ENCODE results near the gene ETV6. TPM values are rescaled to one million over a fixed set of nuclear protein-coding genes. Genes with fewer than 3 reads are reported as not detected.

ETV6 gene
- total RNA-seq, 1 experiment from 2014 or later = 14.1 TPM

DNA sequence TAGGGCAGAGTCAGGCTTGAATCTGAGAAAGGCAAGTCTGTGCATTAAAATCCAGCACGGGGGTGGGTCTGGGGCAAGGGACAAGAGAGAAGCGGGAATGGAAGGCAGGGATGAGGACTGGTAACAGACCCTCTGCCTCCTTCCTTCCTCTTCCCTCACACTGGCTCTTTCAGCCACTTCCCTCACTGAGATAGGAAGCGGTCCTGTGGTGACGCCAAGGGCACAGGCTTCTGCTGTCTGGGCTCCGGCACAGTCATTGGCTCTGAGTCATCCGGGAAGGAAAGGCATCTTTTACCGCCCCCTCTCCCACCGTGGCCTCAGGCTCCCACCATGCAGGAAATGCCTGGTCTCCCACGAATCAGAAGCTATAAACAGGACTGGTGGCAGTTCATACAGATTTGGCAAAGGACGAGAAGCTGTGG lies 70.2 kb downstream of the ETV6 start:
- H3K27me3 ChIP-seq (ENCODE audit: insufficient read depth, low read length) = no peaks in the 10 kb centered on the region
- intact Hi-C loops (cut with micrococcal nuclease) = no loop called here
- no peaks in the 10 kb centered on the region for H4K20me1 ChIP-seq (ENCODE audit: insufficient read depth)
- H2AFZ ChIP-seq (ENCODE audit: low read depth, low read length, poor library complexity, severe bottlenecking) = no peak overlapping the region
- no peaks in the 10 kb centered on the region for H3K36me3 ChIP-seq (ENCODE audit: control insufficient read depth in 1 of 2, insufficient read depth in 2 of 2, low read length in 2 of 2)
- H3K9ac ChIP-seq (ENCODE audit: low read length) = no peak overlapping the region
- no peaks in the 10 kb centered on the region for H3K9me3 ChIP-seq (ENCODE audit: control insufficient read depth in 1 of 2, insufficient read depth in 1 of 2, low read depth in 1 of 2, low read length in 2 of 2)
- ChIA-PET RAD21 (ENCODE audit: low non-redundant PET in 1 of 2, low total read pairs in 2 of 2, uncharacterized antibody in 2 of 2, unreplicated experiment in 2 of 2) (no interaction called here), POLR2A (no interaction called here), CTCF (no interaction called here)
- TF ChIP-seq RAD21 (IDR thresholded peaks at IDR 0.05; ENCODE audit: low read depth) (no peak), EGR1 (IDR thresholded peaks at IDR 0.05; ENCODE audit: low read depth) (0 out of 2 replicates have a peak, but pooled peaks have one; percentile 37), SIN3A (IDR thresholded peaks at IDR 0.05; ENCODE audit: low read depth) (no peak), YY1 (IDR thresholded peaks at IDR 0.05; ENCODE audit: extremely low read depth, insufficient replicate concordance, low read depth, low read length) (no peak)
- H3K9me2 ChIP-seq (ENCODE audit: insufficient read depth) = no peaks in the 10 kb centered on the region
- H3K4me3 ChIP-seq (replicated peaks in 1 of 2; ENCODE audit: low read depth in 1 of 2, low read length in 2 of 2) = no peak overlapping the region
- H3K27ac ChIP-seq (ENCODE audit: low read depth, low read length) = no peak overlapping the region
- no peaks in the 10 kb centered on the region for H3K79me2 ChIP-seq (ENCODE audit: insufficient read depth, low read length)
- no TSS peak for BruUV-seq (replicated peaks)
- DNase-seq (ENCODE audit: low read depth, low spot score) (no peak), ATAC-seq (peak; percentile 74)
- H3K4me1 ChIP-seq (ENCODE audit: control insufficient read depth in 1 of 2, insufficient read depth in 2 of 2, low read length in 2 of 2) = peaks cover 8 to 12% of the 10 kb centered on the region in 2 experiments
- H3K4me2 ChIP-seq (ENCODE audit: low read length) = peak overlapping the region; percentile 46

DNA sequence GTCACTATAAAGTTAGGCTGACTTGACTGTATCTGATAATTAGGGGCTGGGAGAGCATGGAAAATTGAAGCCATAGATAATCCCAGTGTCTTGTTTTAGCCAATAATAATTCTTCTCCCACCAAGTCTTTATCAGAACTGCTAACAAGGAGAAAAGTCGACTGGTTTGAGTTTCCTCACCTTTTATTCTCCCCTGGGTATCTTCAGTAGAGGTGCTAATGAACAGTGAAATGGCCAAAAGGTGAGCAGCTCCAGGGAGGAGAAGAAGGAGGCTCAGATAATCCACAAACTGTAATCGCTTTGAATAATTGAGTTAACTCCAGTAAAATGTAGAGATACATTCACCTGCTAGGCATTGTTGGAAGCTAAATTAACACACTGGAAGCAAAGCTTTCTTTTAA lies 72.6 kb downstream of the ETV6 start:
- Histone ChIP-seq H3K27me3 (ENCODE audit: insufficient read depth, low read length) (no peaks in the 10 kb centered on the region), H3K36me3 (ENCODE audit: control insufficient read depth in 1 of 2, insufficient read depth in 2 of 2, low read length in 2 of 2) (no peaks in the 10 kb centered on the region), H3K9me3 (ENCODE audit: control insufficient read depth in 1 of 2, insufficient read depth in 1 of 2, low read depth in 1 of 2, low read length in 2 of 2) (no peaks in the 10 kb centered on the region), H2AFZ (ENCODE audit: low read depth, low read length, poor library complexity, severe bottlenecking) (no peak overlapping the region), H3K4me1 (ENCODE audit: control insufficient read depth in 1 of 2, insufficient read depth in 2 of 2, low read length in 2 of 2) (peaks cover 8 to 12% of the 10 kb centered on the region in 2 experiments), H3K9me2 (ENCODE audit: insufficient read depth) (no peaks in the 10 kb centered on the region), H3K79me2 (ENCODE audit: insufficient read depth, low read length) (no peaks in the 10 kb centered on the region), H3K4me3 (replicated peaks in 1 of 2; ENCODE audit: low read depth in 1 of 2, low read length in 2 of 2) (no peak overlapping the region), H3K9ac (ENCODE audit: low read length) (no peak overlapping the region), H3K4me2 (ENCODE audit: low read length) (no peak overlapping the region), H3K27ac (ENCODE audit: low read depth, low read length) (no peak overlapping the region), H4K20me1 (ENCODE audit: insufficient read depth) (no peaks in the 10 kb centered on the region)
- RAD21 ChIA-PET (ENCODE audit: low non-redundant PET in 1 of 2, low total read pairs in 2 of 2, uncharacterized antibody in 2 of 2, unreplicated experiment in 2 of 2) = no interaction called here
- ATAC-seq = no peak
- CTCF ChIA-PET = interaction anchor here (1.2 kb wide), 1 partner anchor 10 kb away, joined by 4 read pairs; no protein-coding TSS in a partner anchor
- POLR2A ChIA-PET = no interaction called here
- intact Hi-C loops (cut with micrococcal nuclease) = no loop called here
- TF ChIP-seq CEBPB (IDR thresholded peaks at IDR 0.05; ENCODE audit: low read depth) (no peak), TCF7L2 (IDR thresholded peaks at IDR 0.05; ENCODE audit: borderline replicate concordance, extremely low read depth, insufficient read depth, insufficient read length) (no peak), ELF1 (IDR thresholded peaks at IDR 0.05; ENCODE audit: borderline replicate concordance, low read depth) (no peak), EGR1 (IDR thresholded peaks at IDR 0.05; ENCODE audit: low read depth) (no peak), ZFX (IDR thresholded peaks at IDR 0.05) (no peak), SRF (IDR thresholded peaks at IDR 0.05; ENCODE audit: low read depth) (no peak)
- TF ChIP-seq, protein P1, sequence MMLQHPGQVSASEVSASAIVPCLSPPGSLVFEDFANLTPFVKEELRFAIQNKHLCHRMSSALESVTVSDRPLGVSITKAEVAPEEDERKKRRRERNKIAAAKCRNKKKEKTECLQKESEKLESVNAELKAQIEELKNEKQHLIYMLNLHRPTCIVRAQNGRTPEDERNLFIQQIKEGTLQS (IDR thresholded peaks at IDR 0.05) = no peak
- TF ChIP-seq, protein P2, sequence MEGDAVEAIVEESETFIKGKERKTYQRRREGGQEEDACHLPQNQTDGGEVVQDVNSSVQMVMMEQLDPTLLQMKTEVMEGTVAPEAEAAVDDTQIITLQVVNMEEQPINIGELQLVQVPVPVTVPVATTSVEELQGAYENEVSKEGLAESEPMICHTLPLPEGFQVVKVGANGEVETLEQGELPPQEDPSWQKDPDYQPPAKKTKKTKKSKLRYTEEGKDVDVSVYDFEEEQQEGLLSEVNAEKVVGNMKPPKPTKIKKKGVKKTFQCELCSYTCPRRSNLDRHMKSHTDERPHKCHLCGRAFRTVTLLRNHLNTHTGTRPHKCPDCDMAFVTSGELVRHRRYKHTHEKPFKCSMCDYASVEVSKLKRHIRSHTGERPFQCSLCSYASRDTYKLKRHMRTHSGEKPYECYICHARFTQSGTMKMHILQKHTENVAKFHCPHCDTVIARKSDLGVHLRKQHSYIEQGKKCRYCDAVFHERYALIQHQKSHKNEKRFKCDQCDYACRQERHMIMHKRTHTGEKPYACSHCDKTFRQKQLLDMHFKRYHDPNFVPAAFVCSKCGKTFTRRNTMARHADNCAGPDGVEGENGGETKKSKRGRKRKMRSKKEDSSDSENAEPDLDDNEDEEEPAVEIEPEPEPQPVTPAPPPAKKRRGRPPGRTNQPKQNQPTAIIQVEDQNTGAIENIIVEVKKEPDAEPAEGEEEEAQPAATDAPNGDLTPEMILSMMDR (IDR thresholded peaks at IDR 0.05 in 2 of 3, conservative IDR thresholded peaks at IDR 0.05 in 1 of 3; ENCODE audit: borderline replicate concordance in 1 of 3, insufficient read depth in 1 of 3, low read depth in 2 of 3, low read length in 2 of 3) = no peak
- TF ChIP-seq, protein P3, sequence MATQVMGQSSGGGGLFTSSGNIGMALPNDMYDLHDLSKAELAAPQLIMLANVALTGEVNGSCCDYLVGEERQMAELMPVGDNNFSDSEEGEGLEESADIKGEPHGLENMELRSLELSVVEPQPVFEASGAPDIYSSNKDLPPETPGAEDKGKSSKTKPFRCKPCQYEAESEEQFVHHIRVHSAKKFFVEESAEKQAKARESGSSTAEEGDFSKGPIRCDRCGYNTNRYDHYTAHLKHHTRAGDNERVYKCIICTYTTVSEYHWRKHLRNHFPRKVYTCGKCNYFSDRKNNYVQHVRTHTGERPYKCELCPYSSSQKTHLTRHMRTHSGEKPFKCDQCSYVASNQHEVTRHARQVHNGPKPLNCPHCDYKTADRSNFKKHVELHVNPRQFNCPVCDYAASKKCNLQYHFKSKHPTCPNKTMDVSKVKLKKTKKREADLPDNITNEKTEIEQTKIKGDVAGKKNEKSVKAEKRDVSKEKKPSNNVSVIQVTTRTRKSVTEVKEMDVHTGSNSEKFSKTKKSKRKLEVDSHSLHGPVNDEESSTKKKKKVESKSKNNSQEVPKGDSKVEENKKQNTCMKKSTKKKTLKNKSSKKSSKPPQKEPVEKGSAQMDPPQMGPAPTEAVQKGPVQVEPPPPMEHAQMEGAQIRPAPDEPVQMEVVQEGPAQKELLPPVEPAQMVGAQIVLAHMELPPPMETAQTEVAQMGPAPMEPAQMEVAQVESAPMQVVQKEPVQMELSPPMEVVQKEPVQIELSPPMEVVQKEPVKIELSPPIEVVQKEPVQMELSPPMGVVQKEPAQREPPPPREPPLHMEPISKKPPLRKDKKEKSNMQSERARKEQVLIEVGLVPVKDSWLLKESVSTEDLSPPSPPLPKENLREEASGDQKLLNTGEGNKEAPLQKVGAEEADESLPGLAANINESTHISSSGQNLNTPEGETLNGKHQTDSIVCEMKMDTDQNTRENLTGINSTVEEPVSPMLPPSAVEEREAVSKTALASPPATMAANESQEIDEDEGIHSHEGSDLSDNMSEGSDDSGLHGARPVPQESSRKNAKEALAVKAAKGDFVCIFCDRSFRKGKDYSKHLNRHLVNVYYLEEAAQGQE (IDR thresholded peaks at IDR 0.05; ENCODE audit: low read depth) = no peak
- no TSS peak for BruUV-seq (replicated peaks)
- no peak for DNase-seq (ENCODE audit: low read depth, low spot score)
